Measurements from ENCODE around the gene ERP44. TPM values are rescaled to one million over a fixed set of nuclear protein-coding genes. Genes with fewer than 3 reads are reported as not detected.

Gene ERP44
- total RNA-seq = 28.8 TPM

DNA sequence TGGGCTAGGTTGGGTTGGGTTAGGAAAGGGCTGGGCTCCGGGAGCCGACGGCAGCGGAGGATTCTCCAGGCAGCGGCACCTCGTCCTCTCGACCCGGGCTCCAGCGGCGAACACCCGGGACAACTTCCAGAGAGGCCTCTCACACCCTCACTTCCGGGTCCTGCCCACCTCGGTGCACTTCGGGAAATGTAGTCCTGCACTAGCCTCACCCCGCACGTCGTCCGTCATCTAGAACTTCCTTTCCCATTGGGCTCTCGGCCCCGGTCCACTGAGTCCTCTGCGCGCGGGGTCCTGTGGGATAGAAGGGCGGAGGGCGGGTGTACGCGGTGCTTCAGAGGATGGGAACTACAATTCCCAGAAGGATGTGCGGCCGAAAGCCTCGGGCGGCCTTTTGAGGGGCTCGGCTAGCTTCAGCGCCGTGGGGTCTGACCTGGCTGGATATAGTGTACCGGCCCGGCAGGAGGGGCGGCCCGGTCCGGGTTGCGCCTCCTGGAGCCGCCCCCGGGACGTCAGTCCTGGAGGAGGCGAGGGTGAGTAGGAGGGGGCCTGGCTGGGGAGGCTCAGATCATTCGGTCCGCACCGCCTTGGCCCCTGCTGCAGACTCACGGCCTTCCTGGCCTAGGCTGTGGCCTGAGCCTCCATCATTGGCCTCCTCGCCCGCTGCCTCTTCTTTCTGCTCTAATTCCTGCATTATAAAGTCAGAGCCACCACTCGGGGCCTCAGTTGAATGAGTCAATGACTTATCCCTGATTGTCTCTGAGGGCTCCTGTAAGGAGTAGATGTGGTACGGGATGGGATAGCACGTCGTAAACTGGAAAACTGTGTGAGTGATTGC is at the start of gene ERP44, which contains the start of gene INVS:
Gene ERP44, minus strand, starts transcription at position 114 of the 835 bp plus-strand sequence. CDS start 160 bp downstream, outside the sequence.
Gene INVS, plus strand, starts transcription at position 357 of the 835 bp plus-strand sequence. CDS start 5,279 bp downstream, outside the sequence.

Small RNA genes within 50 kb of the gene (small RNA-seq; reads per million reads assigned to genes)
- gene RN7SL75P (ENCODE audit: low replicate concordance) = not detected

Other genes with a start within 250 kb of the ERP44 start
- gene STX17, start 192.3 kb downstream of the ERP44 start, total RNA-seq = 27.2 TPM
- 49.5 TPM for gene INVS, start 243 bp upstream of the ERP44 start, total RNA-seq

All from parietal lobe (tissue), 2 donors.